PC-9 (cell line): ENCODE measurements around the gene GUK1.

Experiments
- EZH2 ChIP-seq: fragments of 200-600 bp; sonication (generic); IDR thresholded peaks from 2 replicates; pipeline ENCODE4 v1.8.0; 2017; ENCODE audit warnings: antibody characterized with exemption, low read depth
- TF ChIP-seq, protein P1 (sequence below): fragments of 200-600 bp; sonication (generic); conservative IDR thresholded peaks from 2 replicates; pipeline ENCODE4 v1.6.1; 2017; ENCODE audit warnings: mixed run types, antibody characterized with exemption, mild to moderate bottlenecking, moderate library complexity

DNA sequence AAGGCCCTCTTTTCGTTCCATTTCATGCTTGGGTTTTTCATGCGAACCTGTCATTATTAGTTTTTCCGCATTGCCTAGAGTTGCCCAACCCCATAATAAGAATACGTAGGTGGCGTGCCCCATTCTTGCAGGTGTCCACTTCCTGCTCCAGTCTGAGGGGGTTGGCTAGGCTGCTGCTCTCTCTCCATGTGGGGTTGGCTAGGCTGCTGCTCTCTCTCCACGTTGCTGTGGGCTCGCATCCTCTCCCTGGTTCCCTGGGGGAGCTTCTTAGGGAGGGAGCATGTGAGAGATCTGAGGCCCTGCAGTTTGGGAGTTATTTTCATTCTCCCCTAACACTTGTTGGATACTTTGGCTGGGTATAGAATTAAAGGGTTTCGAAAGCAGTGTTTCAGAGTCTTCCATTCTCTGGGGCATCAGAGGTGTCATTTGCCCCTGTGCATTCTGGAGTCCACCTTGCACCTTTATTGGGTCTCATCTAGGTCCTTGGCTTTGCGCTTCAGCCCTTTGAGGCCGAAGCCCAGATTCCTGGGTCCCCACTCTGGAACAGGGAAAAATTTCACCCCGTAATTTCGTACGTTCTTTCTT lies 45.6 kb upstream of the GUK1 start:
- TF ChIP-seq, protein P1, sequence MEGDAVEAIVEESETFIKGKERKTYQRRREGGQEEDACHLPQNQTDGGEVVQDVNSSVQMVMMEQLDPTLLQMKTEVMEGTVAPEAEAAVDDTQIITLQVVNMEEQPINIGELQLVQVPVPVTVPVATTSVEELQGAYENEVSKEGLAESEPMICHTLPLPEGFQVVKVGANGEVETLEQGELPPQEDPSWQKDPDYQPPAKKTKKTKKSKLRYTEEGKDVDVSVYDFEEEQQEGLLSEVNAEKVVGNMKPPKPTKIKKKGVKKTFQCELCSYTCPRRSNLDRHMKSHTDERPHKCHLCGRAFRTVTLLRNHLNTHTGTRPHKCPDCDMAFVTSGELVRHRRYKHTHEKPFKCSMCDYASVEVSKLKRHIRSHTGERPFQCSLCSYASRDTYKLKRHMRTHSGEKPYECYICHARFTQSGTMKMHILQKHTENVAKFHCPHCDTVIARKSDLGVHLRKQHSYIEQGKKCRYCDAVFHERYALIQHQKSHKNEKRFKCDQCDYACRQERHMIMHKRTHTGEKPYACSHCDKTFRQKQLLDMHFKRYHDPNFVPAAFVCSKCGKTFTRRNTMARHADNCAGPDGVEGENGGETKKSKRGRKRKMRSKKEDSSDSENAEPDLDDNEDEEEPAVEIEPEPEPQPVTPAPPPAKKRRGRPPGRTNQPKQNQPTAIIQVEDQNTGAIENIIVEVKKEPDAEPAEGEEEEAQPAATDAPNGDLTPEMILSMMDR = no peak
- no peak for TF ChIP-seq EZH2
